T-helper 1 cell treated with Interleukin-12 subunit alpha and Interleukin-12 subunit beta and Interleukin-4 antibody, amounts not matched to agents 30 μg/mL and 1 μg/mL, for 36 hours (primary cell): ENCODE measurements around the gene KRI1.
"Not testable (repeated sequence)": the region's sequence is repeated elsewhere in the genome, so short reads cannot be mapped to it uniquely, and the experiment has no call there.

Experiments
- H3K27ac Mint-ChIP-seq: one replicate; pipeline ENCODE4 v1.8.0; 2021; ENCODE audit warnings: mild to moderate bottlenecking, mixed read lengths
- H3K27me3 Mint-ChIP-seq: one replicate; pipeline ENCODE4 v1.8.0; 2021; ENCODE audit warnings: low read depth, mixed read lengths
- H3K36me3 Mint-ChIP-seq: one replicate; pipeline ENCODE4 v1.8.0; 2021; ENCODE audit warnings: low read depth, mixed read lengths
- H3K4me1 Mint-ChIP-seq: one replicate; pipeline ENCODE4 v1.8.0; 2021; ENCODE audit warnings: low read depth, mixed read lengths
- H3K4me3 Mint-ChIP-seq: one replicate; pipeline ENCODE4 v1.8.0; 2021; ENCODE audit warnings: mild to moderate bottlenecking, moderate library complexity, mixed read lengths
- H3K9me3 Mint-ChIP-seq: one replicate; pipeline ENCODE4 v1.8.0; 2021; ENCODE audit warnings: mixed read lengths

The KRI1 gene

DNA sequence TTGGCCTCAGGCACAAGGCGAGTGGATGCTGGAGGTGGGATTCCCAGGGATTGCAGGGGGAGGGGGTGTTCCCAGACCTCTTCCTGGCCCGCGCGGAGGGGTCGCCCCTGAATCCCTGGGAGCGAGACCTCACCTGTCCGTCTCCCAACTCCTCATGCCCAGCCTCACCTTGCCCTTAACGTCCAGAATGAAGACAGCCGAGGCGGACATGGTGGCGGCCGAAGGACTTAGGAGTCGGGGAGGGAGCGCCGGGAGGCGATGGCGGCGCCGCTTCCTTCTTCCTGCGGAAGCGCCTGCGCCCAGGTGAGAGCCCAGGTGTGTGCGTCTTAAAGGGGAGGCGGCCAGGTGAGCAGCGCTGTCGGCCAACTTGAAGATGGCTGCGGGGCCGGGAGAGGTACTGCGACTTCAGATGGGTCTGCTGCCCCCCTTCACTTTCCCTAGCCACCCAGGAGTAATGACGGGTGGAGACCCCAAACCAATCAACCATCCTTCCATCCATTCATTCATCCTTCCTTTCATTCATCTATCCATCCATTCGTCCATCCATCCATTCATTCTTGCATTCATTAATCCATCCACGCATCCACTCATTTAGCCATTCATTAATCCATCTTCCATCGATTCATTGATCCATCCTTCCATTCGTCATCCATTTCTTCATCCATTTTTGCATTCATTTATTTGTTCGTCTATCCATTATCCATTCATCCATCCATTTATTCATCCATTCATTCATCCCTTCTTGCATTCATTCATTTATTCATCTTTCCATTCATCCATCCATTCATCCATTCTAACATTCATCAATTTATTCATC lies 21.4 kb upstream of the KRI1 start, which contains the start of gene AP1M2:
Gene AP1M2 (minus strand): TSS at position 291 of the 817 bp plus-strand sequence. CDS start 81 bp downstream, at position 210.
- peaks cover 17% of the 10 kb centered on the region for H3K27me3 Mint-ChIP-seq
- peaks cover 4% of the 10 kb centered on the region for H3K36me3 Mint-ChIP-seq
- H3K4me3 Mint-ChIP-seq: no peak within 1 kb of the TSS
- no peak within 1 kb of the TSS for H3K27ac Mint-ChIP-seq
- no peaks in the 10 kb centered on the region for H3K9me3 Mint-ChIP-seq
- H3K4me1 Mint-ChIP-seq: peaks cover 10% of the 10 kb centered on the region

DNA sequence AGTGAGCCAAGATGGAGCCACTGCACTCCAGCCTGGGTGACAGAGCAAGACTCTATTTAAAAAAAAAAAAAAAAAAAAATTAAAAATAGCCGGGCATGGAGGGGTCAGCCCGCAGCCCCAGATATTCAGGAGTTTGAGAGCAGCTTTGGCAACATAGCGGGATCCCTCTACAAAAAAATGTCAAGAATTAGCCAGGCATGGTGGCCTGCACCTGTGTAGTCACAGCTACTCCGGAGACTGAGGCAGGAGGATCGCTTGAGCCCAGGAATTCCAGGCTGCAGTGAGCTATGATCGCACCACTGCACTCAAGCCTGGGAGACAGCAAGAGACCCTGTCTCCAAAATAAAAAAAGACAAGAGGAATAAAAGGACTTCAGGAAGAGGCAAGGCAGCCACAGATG lies 20.6 kb upstream of the KRI1 start:
- H3K4me1 Mint-ChIP-seq: peaks cover 12% of the 10 kb centered on the region
- no peak overlapping the region for H3K27ac Mint-ChIP-seq
- H3K27me3 Mint-ChIP-seq: peaks cover 17% of the 10 kb centered on the region
- H3K4me3 Mint-ChIP-seq: no peak overlapping the region
- H3K36me3 Mint-ChIP-seq: peaks cover 4% of the 10 kb centered on the region
- H3K9me3 Mint-ChIP-seq: no peaks in the 10 kb centered on the region

DNA sequence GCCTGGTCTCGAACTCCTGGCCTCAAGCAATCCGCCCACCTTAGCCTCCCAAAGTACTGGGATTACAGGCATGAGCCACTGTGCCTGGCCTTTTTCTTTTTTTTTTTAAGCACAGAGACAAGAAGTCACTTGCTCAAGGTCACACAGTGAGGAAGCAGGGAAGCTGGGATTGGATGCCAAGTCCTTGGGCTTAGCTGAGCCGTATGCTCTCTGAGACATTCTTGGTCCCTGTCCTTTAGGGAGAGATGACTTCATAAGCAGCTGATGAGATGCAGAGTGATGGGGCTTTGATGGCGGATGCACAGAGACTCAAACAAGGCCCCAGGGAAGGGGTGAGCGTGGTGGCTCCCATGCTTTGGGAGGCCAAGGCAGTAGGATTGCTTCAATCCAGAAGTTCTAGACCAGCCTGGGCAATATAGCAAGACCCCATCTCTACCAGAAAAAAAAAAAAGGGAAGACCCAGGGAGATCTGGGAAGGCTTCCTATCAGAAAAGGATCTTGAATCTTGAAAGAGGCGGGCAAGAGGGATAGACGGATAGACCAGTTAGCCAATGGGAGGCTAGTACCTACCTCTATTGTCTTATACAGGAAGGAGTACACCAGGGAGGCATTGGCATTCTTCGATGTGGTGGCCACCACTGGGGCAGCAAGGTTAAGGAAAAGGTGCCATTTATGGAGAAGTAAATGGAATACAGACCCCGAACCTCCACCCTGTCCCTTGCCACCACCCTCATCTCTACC lies 17.4 kb upstream of the KRI1 start:
- Mint-ChIP-seq H3K4me1 (peaks cover 18% of the 10 kb centered on the region), H3K27me3 (peaks cover 17% of the 10 kb centered on the region), H3K36me3 (peaks cover 4% of the 10 kb centered on the region), H3K27ac (no peak overlapping the region), H3K9me3 (no peaks in the 10 kb centered on the region), H3K4me3 (no peak overlapping the region)

DNA sequence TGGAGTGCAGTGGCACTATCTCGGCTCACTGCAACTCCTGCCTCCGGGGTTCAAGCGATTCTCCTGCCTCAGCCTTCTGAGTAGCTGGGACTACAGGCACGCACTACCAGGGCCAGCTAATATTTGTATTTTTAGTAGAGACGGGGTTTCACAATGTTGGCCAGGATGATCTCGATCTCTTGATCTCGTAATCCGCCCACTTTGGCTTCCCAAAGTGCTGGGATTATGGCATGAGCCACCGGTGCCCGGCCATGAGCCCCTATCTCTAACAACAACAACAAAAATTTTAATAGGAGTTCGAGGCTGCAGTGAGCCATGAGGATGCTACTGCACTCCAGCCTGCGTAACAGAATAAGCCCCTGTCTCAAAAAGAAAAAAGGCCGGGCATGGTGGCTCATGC lies 16.3 kb upstream of the KRI1 start:
- Mint-ChIP-seq H3K4me3 (no peak overlapping the region), H3K36me3 (no peaks in the 10 kb centered on the region), H3K27ac (no peak overlapping the region), H3K27me3 (peaks cover 8% of the 10 kb centered on the region), H3K4me1 (peaks cover 12% of the 10 kb centered on the region), H3K9me3 (no peaks in the 10 kb centered on the region)

DNA sequence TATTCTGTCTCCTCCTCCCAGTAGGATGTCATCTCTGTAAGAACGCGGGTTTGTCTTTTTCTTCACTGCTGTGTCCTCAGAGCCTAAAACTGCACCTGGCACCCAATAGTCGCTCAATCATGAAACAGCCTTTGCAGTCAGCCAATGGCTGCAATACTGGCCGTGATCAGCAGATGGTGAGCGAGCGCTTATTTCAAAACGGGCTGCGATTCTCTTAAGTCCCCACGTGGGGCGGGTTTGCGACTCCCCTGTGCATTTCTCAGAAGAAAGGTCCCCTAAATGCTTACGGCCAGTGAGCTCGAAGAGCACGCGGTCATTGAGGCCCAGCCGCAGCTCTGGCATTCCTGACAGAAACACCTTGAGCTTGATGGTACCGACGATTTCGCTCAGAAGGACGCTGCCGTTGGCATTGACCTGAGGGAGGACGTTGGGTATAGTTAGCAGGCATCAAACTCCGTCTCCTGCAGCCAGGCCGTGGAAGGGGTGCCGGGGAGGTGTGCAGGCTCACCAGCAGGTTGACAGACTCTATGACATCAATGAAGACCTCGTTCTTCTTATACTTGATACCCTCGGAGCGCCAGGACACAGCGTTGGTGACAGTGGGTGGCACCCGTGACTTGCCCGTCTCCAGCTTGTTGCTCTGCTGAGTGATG lies 15.3 kb upstream of the KRI1 start:
- no peak overlapping the region for H3K27ac Mint-ChIP-seq
- H3K27me3 Mint-ChIP-seq: peaks cover 8% of the 10 kb centered on the region
- no peaks in the 10 kb centered on the region for H3K9me3 Mint-ChIP-seq
- no peaks in the 10 kb centered on the region for H3K36me3 Mint-ChIP-seq
- no peak overlapping the region for H3K4me3 Mint-ChIP-seq
- H3K4me1 Mint-ChIP-seq: peaks cover 12% of the 10 kb centered on the region

DNA sequence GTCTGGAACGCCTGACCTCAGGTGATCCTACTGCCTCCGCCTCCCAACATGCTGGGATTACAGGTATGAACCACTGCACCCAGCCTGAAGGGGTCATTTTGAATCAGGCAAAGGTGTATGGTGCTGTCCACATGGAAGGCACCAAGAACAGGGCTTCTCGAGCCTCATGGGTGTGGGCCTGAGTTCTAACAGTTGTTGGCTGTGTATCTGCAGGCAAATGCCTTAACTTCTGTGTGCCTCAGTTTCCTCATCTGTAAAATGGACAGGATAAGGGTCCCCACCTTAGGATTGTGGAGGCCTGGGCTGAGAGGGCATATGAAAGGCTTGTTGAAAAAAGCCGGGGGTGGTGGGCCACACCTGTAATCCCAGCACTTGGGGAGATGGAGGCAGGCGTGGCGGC lies 12.1 kb upstream of the KRI1 start:
- Mint-ChIP-seq H3K4me3 (no peak overlapping the region), H3K36me3 (no peaks in the 10 kb centered on the region), H3K27ac (no peak overlapping the region), H3K9me3 (no peaks in the 10 kb centered on the region), H3K4me1 (peaks cover 16% of the 10 kb centered on the region), H3K27me3 (peaks cover 4% of the 10 kb centered on the region)

DNA sequence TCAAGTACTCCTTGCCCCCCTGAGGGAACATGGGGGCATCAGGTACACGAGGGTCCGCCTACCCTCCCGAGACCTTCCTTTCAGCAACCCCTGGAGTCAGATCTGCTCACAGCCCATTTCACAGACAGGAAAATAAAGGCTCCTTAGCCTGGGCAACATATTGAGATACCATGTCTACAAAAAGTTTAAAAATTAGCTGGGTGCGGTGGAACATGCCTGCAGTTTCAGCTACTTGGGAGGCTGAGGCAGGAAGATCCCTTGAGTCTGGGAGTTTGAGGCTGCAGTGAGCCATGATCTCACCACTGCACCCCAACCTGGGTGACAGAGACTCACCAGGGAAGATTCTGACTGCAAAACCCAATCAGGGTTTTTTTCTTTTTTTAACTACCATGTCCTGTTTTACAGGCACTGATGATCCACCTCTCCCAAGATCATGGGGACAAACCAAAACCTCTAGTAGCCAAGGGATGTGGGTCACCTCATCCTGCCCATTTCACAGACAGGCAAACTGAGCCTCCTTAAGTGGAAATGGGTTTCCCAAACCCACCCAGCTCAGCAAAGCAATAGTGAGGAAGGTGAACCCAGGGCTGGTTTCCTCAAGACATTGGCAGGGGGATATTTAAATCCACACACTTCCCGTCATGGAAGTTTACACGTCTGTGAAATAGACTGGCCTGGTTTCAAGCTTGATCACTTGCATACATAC lies 9.4 kb upstream of the KRI1 start:
- Mint-ChIP-seq H3K36me3 (no peaks in the 10 kb centered on the region), H3K27me3 (peaks cover 4% of the 10 kb centered on the region), H3K4me1 (peaks cover 17% of the 10 kb centered on the region), H3K4me3 (no peak overlapping the region), H3K27ac (peak overlapping the region; percentile 10), H3K9me3 (no peaks in the 10 kb centered on the region)

DNA sequence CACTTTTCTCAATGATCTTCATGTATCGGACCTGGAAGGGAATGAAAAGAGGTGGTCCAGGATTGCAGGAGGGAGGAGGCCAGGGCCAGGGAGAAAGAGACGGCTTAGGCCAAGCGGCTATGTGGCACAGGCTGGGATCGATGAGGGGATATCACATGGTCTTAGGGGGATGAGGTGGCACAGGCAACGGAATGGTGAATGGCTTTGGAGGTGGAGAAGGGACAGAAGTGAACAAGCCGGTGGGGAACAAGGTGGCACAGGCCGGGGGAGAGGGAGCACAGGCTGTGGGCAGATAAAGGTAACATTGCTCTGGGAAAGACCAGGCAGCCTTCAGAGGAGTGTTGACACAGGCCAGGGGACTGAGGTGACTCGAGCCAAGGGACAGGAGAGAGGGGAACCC lies 8.7 kb upstream of the KRI1 start:
- Mint-ChIP-seq H3K4me1 (peaks cover 18% of the 10 kb centered on the region), H3K36me3 (no peaks in the 10 kb centered on the region), H3K9me3 (no peaks in the 10 kb centered on the region), H3K27ac (peak overlapping the region; percentile 11), H3K4me3 (no peak overlapping the region), H3K27me3 (peaks cover 4% of the 10 kb centered on the region)

DNA sequence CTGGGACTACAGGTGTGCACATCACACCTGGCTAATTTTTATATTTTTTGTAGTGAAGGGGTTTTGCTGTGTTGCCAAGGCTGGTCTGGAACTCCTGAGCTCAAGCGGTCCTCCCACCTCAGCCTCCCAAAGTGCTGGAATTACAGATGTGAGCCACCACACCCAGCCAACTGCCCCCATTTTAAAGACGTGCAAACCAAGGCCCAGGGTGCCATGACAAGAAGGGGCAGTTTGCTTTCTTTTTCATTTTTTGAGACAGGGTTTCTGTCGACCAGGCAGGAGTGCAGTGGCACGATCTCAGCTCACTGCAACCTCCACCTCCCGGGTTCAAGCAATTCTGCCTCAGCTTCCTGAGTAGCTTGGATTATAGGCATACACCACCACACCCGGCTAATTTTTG lies 8.0 kb upstream of the KRI1 start:
- H3K27me3 Mint-ChIP-seq: not testable (repeated sequence)

DNA sequence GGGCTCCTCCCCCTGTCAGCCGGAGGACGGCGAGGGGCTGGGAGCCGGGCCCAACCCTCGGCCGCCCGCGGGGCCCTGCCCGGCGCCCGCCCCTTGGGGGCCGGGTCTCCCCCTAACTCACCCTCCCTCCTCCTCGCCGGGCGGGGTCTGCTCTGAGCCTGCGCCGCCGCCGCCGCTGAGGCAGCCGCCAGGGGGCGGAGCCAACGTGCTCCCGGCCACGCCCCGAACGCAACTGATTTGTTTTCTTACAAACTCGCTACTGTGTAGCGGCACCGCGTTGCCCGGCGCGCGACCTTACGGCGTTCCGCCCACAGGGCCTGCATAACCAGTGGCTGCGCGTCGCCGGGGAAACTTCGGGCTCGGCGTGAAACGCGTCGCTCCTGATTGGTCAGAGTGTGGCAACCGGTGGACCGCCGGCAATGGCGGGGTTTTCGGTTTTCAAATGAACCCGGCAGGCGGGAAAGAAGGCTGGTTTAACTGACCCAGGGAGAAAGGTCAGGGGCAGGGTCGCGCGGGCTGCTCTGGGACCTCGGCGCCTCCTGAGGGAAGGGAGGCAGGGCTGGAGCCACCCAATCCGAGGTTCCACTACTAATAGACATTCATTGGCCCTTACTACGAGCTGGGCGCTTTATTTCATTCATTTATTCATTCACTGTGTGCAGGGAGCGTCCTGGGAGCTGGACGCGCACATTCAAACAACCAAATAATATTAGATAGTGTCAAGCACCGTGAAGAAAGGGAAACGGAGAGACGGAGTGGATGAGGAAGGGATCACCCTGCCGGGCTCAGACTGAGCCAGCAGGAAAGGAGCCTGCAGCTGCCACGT lies 3.2 kb upstream of the KRI1 start, which contains the start of gene CDKN2D:
Gene CDKN2D (minus strand): TSS at position 154 of the 826 bp plus-strand sequence. CDS start 326 bp downstream, outside the sequence.
- peak within 1 kb of the TSS; percentile 99 for H3K4me3 Mint-ChIP-seq
- no peaks in the 10 kb centered on the region for H3K27me3 Mint-ChIP-seq
- H3K27ac Mint-ChIP-seq: peak within 1 kb of the TSS; percentile 97
- no peaks in the 10 kb centered on the region for H3K9me3 Mint-ChIP-seq
- H3K36me3 Mint-ChIP-seq: peaks cover 29% of the 10 kb centered on the region
- peaks cover 44% of the 10 kb centered on the region for H3K4me1 Mint-ChIP-seq

More for the DNA sequence above, 8.0 kb upstream of the KRI1 start:
- not testable (repeated sequence) for H3K4me3 Mint-ChIP-seq, H3K36me3 Mint-ChIP-seq, H3K9me3 Mint-ChIP-seq, H3K27ac Mint-ChIP-seq
- peaks cover 24% of the 10 kb centered on the region for H3K4me1 Mint-ChIP-seq

DNA sequence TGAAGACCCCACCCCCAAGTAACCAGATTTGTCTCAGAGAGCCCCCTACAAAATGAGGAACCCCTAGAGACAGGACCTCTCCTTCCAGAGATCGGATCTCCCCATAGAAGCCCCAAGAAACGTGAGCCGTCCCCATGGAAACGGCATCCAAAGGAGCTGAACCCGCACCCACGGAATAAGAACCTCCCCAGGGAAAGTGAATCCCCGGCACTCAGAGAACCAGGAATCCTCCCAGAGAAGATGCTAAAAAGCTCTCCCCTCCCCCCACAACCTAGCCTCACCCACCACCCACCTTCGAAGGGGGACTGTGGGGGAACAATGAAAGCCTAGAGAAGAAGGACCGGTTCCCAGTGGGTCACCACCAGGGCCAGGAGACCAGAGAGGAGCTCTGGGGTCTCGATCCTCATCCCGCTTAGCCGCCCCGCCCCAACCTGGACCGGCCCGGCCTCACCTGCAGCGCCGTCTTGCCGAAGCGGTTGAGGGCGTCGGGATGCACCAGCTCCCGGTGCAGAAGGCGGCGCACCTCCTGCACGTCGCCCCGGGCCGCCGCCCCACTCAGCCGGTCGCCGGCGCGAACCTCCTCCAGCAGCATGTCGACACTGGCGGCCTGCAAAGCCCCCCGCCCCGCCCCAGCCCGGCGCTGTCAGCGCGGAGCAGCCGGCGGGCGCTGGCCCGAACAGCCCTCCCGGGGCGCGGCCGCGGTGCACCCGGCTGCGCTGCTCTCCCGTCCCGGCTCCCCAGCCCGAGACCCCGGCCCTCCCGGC lies 2.4 kb upstream of the KRI1 start:
- H3K4me3 Mint-ChIP-seq: peak overlapping the region; percentile 99
- peaks cover 29% of the 10 kb centered on the region for H3K36me3 Mint-ChIP-seq
- H3K27ac Mint-ChIP-seq: peak overlapping the region; percentile 88
- no peaks in the 10 kb centered on the region for H3K9me3 Mint-ChIP-seq
- no peaks in the 10 kb centered on the region for H3K27me3 Mint-ChIP-seq
- H3K4me1 Mint-ChIP-seq: peaks cover 44% of the 10 kb centered on the region

DNA sequence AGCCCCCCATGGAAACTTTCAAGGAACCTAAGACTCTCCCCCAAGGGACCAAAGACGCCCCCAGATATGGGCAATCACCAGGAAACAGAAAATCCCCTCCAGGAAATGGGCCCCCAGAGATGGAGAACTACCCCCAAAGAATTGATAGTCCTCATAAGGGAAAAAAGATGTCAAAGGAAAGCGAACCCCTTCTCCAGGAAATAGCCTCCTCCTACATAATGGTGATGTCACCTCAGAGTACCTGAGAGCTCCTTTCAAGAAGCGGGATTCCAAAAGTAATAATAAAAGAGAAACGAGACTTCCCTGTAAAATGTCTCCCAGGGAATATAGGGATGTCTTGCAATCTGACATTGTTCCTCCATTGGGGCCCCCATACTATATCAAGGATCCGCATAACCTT lies 1.8 kb upstream of the KRI1 start:
- H3K4me1 Mint-ChIP-seq: peaks cover 45% of the 10 kb centered on the region
- H3K4me3 Mint-ChIP-seq: peak overlapping the region; percentile 99
- peak overlapping the region; percentile 88 for H3K27ac Mint-ChIP-seq
- H3K36me3 Mint-ChIP-seq: peaks cover 29% of the 10 kb centered on the region
- no peaks in the 10 kb centered on the region for H3K9me3 Mint-ChIP-seq
- H3K27me3 Mint-ChIP-seq: no peaks in the 10 kb centered on the region
